ENCODE measurements around the gene YEATS2.
"Not testable (repeated sequence)": the region's sequence is repeated elsewhere in the genome, so short reads cannot be mapped to it uniquely, and the experiment has no call there.

YEATS2 gene

GRCh38 chr3:183777016-183777618 lies 79.5 kb downstream of the YEATS2 start:
- no peak for TF ChIP-seq CTCF (IDR thresholded peaks at IDR 0.05; ENCODE audit: insufficient read depth, low read length, missing control alignments)
- ChIA-PET POLR2A (no interaction called here), CTCF (interaction anchor here (2.3 kb wide), 1 partner anchor 10 kb away, joined by 6 read pairs; no protein-coding TSS in a partner anchor)
- no peak overlapping the region for H3K4me3 ChIP-seq (ENCODE audit: low read depth, low read length)
- DNase-seq (ENCODE audit: low read depth, low spot score): no peak

DNA sequence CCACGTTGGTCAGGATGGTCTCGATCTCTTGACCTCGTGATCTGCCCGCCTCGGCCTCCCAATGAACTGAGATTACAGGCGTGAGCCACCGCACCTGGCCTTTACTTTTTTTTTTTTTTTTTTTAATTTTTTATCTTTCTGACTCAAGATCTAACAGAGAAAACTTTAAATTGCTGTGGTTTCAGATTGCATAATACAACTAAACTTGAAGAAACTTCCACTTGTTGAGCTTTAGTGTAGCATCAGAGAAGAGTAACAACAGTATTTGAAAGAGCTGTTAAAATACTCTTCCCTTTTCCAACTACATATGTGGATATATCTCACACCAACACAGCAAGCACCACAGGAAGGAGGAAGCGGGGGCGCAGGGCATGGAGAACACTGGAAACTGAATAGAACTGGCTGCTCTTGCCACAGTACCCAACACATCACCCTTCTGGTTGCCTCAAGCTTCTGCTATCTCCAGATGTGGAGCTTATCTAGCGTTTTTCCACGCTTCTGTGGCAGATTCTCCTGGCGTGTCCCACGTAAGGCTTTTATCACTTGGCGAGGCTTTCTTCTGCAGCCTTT lies 82.4 kb downstream of the YEATS2 start:
- CTCF ChIA-PET: interaction anchor here (0.6 to 1.4 kb wide), 2 partner anchors 13 to 16 kb away, joined by 4 to 5 read pairs; no protein-coding TSS in a partner anchor
- no peak for DNase-seq (ENCODE audit: low read depth, low spot score)

DNA sequence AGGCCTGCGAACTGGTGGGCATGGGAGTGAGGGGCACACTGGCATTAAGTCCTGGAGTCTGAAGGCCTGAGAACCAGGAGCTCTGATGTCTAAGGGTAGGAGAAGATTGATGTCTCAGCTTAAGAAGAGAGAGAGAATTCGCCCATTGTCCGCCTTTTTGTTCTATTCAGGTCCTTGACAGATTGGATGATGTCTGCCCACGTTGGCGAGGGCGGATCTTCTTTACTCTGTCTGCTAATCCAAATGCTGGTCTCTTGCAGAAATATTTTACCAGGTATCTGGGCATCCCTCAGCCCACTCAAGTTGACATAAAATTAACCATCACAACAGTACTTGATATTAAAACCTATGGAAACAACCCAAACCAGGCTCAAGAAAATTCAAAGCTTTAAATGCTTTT lies 83.6 kb downstream of the YEATS2 start:
- ChIA-PET POLR2A (interaction anchor here (0.6 kb wide), 1 partner anchor 27 kb away, joined by 3 read pairs; no protein-coding TSS in a partner anchor), CTCF (no interaction called here)
- TF ChIP-seq CTCF (IDR thresholded peaks at IDR 0.05; ENCODE audit: insufficient read depth, low read length, missing control alignments): no peak
- DNase-seq (ENCODE audit: low read depth, low spot score): no peak
- no peak overlapping the region for H3K4me3 ChIP-seq (ENCODE audit: low read depth, low read length)

More for the DNA sequence above, 82.4 kb downstream of the YEATS2 start:
- H3K4me3 ChIP-seq (ENCODE audit: low read depth, low read length): no peak overlapping the region
- POLR2A ChIA-PET: no interaction called here
- TF ChIP-seq CTCF (IDR thresholded peaks at IDR 0.05; ENCODE audit: insufficient read depth, low read length, missing control alignments): no peak

GRCh38 chr3:183782576-183783276 lies 85.1 kb downstream of the YEATS2 start:
- CTCF ChIA-PET: no interaction called here
- POLR2A ChIA-PET: no interaction called here
- TF ChIP-seq CTCF (IDR thresholded peaks at IDR 0.05; ENCODE audit: insufficient read depth, low read length, missing control alignments): no peak
- no peak for DNase-seq (ENCODE audit: low read depth, low spot score)
- no peak overlapping the region for H3K4me3 ChIP-seq (ENCODE audit: low read depth, low read length)

DNA sequence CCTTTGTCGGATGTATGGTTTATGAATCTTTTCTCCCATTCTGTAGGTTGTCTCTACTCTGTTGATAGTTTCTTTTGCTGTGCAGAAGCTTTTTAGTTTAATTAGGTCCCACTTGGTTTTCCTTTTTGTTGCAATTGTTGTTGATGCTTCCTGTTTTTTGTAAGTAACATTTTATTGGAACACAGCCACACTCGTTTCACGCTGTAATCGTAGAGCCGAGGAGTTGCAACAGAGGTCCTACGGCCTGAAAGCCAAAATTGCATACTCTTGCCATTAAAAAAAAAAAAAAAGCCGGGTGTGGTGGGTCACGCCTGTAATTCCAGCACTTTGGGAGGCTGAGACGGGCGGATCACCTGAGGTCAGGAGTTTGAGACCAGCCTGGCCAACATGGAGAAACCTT lies 86.9 kb downstream of the YEATS2 start:
- H3K4me3 ChIP-seq (ENCODE audit: low read depth, low read length); CTCF ChIA-PET; POLR2A ChIA-PET; DNase-seq (ENCODE audit: low read depth, low spot score): not testable (repeated sequence)

- no peak overlapping the region for H3K4me3 ChIP-seq (ENCODE audit: low read depth, low read length)
- no peak for DNase-seq (ENCODE audit: low read depth, low spot score)
- ChIA-PET POLR2A (no interaction called here), CTCF (interaction anchor here (1.2 to 1.7 kb wide), 3 partner anchors 10 to 96 kb away, joined by 3 to 4 read pairs (median 3); no protein-coding TSS in a partner anchor)
- TF ChIP-seq CTCF (IDR thresholded peaks at IDR 0.05; ENCODE audit: insufficient read depth, low read length, missing control alignments): no peak
Observed at GRCh38 chr3:183789826-183790225, 92.2 kb downstream of the YEATS2 start.

Data from AG04449 (cell line).